A549 (cell line): ENCODE results near the gene RNF225. TPM values are rescaled to one million over a fixed set of nuclear protein-coding genes. Genes with fewer than 3 reads are reported as not detected.

Experiments
- ATAC-seq, 2 experiments: fragments of 200-7000 bp in 1 of 2; fragments of >200 bp in 1 of 2; cut with Nextera tagmentation in 1 of 2; cut with Tn5 transposase in 1 of 2; 3 replicates each; pipeline versions ENCODE4 v1.8.0 to v1.9.1; 2018 to 2020; ENCODE audit warnings: mild to moderate bottlenecking in 1 of 2, moderate library complexity in 1 of 2
- CTCF ChIA-PET: fragments of 300-600 bp; sonication (Branson Sonifier 250); formaldehyde crosslinking; extraction: SDS; loops from one replicate; lab custom pipeline; 2021; ENCODE audit warnings: antibody characterized with exemption, inconsistent platforms; lab: Yijun Ruan, JAX
- POLR2A ChIA-PET: fragments of 350-600 bp; formaldehyde crosslinking; extraction: SDS; loops from one replicate; lab custom pipeline; 2021; ENCODE audit warnings: antibody characterized with exemption, inconsistent platforms; lab: Yijun Ruan, JAX
- DNase-seq, 2 experiments: peaks; one replicate each; pipeline versions ENCODE4 v3.0.0 to v3.0.0-alpha.2; 2011 to 2016; ENCODE audit warnings: low read depth in 1 of 2, low spot score in 1 of 2
- FAIRE-seq: peaks from 2 replicates; lab custom pipeline; 2011; peaks lifted over from hg19 to GRCh38; lab: Jason Lieb, UNC
- H3K27ac ChIP-seq, 2 experiments: fragments of >200 bp; sonication (Bioruptor Twin); formaldehyde crosslinking; 3 replicates each; pipeline ENCODE4 v1.5.1; 2016 to 2017
- H3K4me1 ChIP-seq: fragments of >200 bp; sonication (Bioruptor Twin); formaldehyde crosslinking; 3 replicates; pipeline ENCODE4 v1.6.1; 2016
- H3K4me2 ChIP-seq: fragments of >200 bp; sonication (Bioruptor Twin); formaldehyde crosslinking; 3 replicates; pipeline ENCODE4 v1.6.1; 2016
- H3K4me3 ChIP-seq: fragments of >200 bp; sonication (Bioruptor Twin); formaldehyde crosslinking; 3 replicates; pipeline ENCODE4 v1.5.1; 2016
- H3K9me3 ChIP-seq: fragments of >200 bp; sonication (Bioruptor Twin); formaldehyde crosslinking; 3 replicates; pipeline ENCODE4 v1.6.1; 2016
- BHLHE40 ChIP-seq: IDR thresholded peaks from 2 replicates; pipeline ENCODE4 v1.6.1; 2012; ENCODE audit warnings: low read depth, low read length, inconsistent platforms
- CBX2 ChIP-seq: fragments of 200-600 bp; sonication (generic); IDR thresholded peaks from 2 replicates; pipeline ENCODE4 v1.6.1; 2016; ENCODE audit warnings: low read depth, mild to moderate bottlenecking, borderline replicate concordance
- CBX8 ChIP-seq: fragments of 200-600 bp; sonication (generic); IDR thresholded peaks from 2 replicates; pipeline ENCODE4 v1.6.1; 2016
- CHD2 ChIP-seq: fragments of 150-350 bp; IDR thresholded peaks from 2 replicates; pipeline ENCODE4 v1.6.1; 2014; ENCODE audit warnings: low read length; ENCODE audit not compliant: partially characterized antibody
- CHD4 ChIP-seq: fragments of 200-600 bp; sonication (generic); IDR thresholded peaks from 2 replicates; pipeline ENCODE4 v1.6.1; 2016; ENCODE audit warnings: antibody characterized with exemption, mild to moderate bottlenecking, borderline replicate concordance
- CTCF ChIP-seq: fragments of >200 bp; sonication (Bioruptor Twin); formaldehyde crosslinking; IDR thresholded peaks from 3 replicates; pipeline ENCODE4 v1.5.1; 2016
- E2F6 ChIP-seq: IDR thresholded peaks from 2 replicates; pipeline ENCODE4 v1.6.1; 2012; ENCODE audit warnings: low read depth, borderline replicate concordance
- ESRRA ChIP-seq: fragments of 150-350 bp; IDR thresholded peaks from 2 replicates; pipeline ENCODE4 v1.6.1; 2014; ENCODE audit warnings: mild to moderate bottlenecking, low read length, borderline replicate concordance
- GATA3 ChIP-seq: IDR thresholded peaks from 2 replicates; pipeline ENCODE4 v1.6.1; 2012; ENCODE audit warnings: borderline replicate concordance
- HMGXB4 ChIP-seq: fragments of 250-450 bp; sonication (Bioruptor Pico); IDR thresholded peaks from 2 replicates; pipeline ENCODE4 v1.5.0; 2021; ENCODE audit warnings: mild to moderate bottlenecking, moderate library complexity, borderline replicate concordance
- HOXB13 ChIP-seq: fragments of 250-450 bp; sonication (Bioruptor Pico); IDR thresholded peaks from 2 replicates; pipeline ENCODE4 v1.5.0; 2020; ENCODE audit warnings: low read depth, mild to moderate bottlenecking, moderate library complexity
- HOXB5 ChIP-seq: fragments of 250-450 bp; sonication (Bioruptor Pico); IDR thresholded peaks from 2 replicates; pipeline ENCODE4 v1.5.0; 2020; ENCODE audit warnings: mild to moderate bottlenecking, moderate library complexity
- KDM5A ChIP-seq: fragments of 200-600 bp; sonication (generic); IDR thresholded peaks from 2 replicates; pipeline ENCODE4 v1.6.1; 2016; ENCODE audit warnings: antibody characterized with exemption, mild to moderate bottlenecking
- NFE2L2 ChIP-seq: fragments of 150-350 bp; conservative IDR thresholded peaks from 2 replicates; pipeline ENCODE4 v1.6.1; 2014; ENCODE audit warnings: low read length
- NR3C1 ChIP-seq: fragments of >200 bp; sonication (Bioruptor Twin); formaldehyde crosslinking; IDR thresholded peaks from 3 replicates; pipeline ENCODE4 v1.6.1; 2017
- POLR2A ChIP-seq: IDR thresholded peaks from 2 replicates; pipeline ENCODE4 v1.6.1; 2012; ENCODE audit warnings: mild to moderate bottlenecking, low read length
- POLR2AphosphoS2 ChIP-seq: conservative IDR thresholded peaks from 2 replicates; pipeline ENCODE4 v1.6.1; 2012; ENCODE audit warnings: low read length, improper control_type of control experiment, inconsistent platforms
- RAD21 ChIP-seq, 2 experiments: fragments of >200 bp in 1 of 2; sonication (Bioruptor Twin) in 1 of 2; formaldehyde crosslinking in 1 of 2; IDR thresholded peaks in 1 of 2; conservative IDR thresholded peaks in 1 of 2; 2 replicates in 1 of 2; 3 replicates in 1 of 2; pipeline ENCODE4 v1.6.1; 2012 to 2018; ENCODE audit warnings: inconsistent platforms in 1 of 2
- RARB ChIP-seq: fragments of 250-450 bp; sonication (Bioruptor Pico); IDR thresholded peaks from 2 replicates; pipeline ENCODE4 v1.8.0; 2021; ENCODE audit warnings: mild to moderate bottlenecking, moderate library complexity
- RCOR1 ChIP-seq: fragments of 150-350 bp; IDR thresholded peaks from 2 replicates; pipeline ENCODE4 v1.6.1; 2014; ENCODE audit warnings: antibody characterized with exemption, low read length, low read depth
- REST ChIP-seq: fragments of 200-600 bp; sonication (generic); IDR thresholded peaks from 2 replicates; pipeline ENCODE4 v1.6.1; 2016; ENCODE audit warnings: antibody characterized with exemption, mild to moderate bottlenecking, moderate library complexity
- TP53 ChIP-seq: fragments of 250-450 bp; sonication (Bioruptor Pico); IDR thresholded peaks from 2 replicates; pipeline ENCODE4 v1.5.0; 2021; ENCODE audit warnings: mild to moderate bottlenecking, moderate library complexity
- WGBS: methylation state at CpG from one replicate; pipeline ENCODE4 v1.1.6; 2017; ENCODE audit errors: missing lambda C conversion rate; 5-methylcytosine and 5-hydroxymethylcytosine counted together
- polyA plus RNA-seq, 4 experiments: library from polyadenylated mRNA; depleted of rRNA in 3 of 4; stranded (reverse); fragments of >200 nt; fragmentation: RNase III in 1 of 4; extraction: RNeasy Plus Mini Kit Qiagen cat#74134 plus additional on column Dnase treatment in 1 of 4; gene quantifications; 2 replicates in 3 of 4; 3 replicates in 1 of 4; pipeline ENCODE4 v1.2.3, GENCODE V29; 2011 to 2017

The RNF225 gene
- polyA plus RNA-seq, 2 of the 4 experiments (the other 2 are of a cell fraction) = not detected

GRCh38 chr19:58352760-58353671 is 42.4 kb upstream of the RNF225 start, which contains the start of gene A1BG:
TSS of gene A1BG (minus strand) at chr19:58353492. CDS start at chr19:58353437, 55 bp downstream.
- H3K27ac ChIP-seq = no peak within 1 kb of the TSS
- POLR2A ChIA-PET = interaction anchor here (3.4 kb wide), 1 partner anchor 9 kb away, joined by 13 read pairs; the partner anchor contains the start of gene ZNF497
- TF ChIP-seq GATA3 (no peak), E2F6 (no peak), POLR2AphosphoS2 (no peak), BHLHE40 (no peak), POLR2A (no peak), RCOR1 (no peak), CBX2 (no peak), CBX8 (no peak), HMGXB4 (CRISPR knock-in tag) (no peak), HOXB5 (no peak)
- TF ChIP-seq, all 56 proteins: peak for 0
- CTCF ChIA-PET = interaction anchor here (1.0 kb wide), 1 partner anchor 9 kb away, joined by 3 read pairs; the partner anchor contains the start of gene ZNF497
- ATAC-seq (no peak), DNase-seq (no peak), FAIRE-seq (no peak)
- H3K4me3 ChIP-seq = no peak within 1 kb of the TSS
- 83% methylated on average over 15 of the region's 26 CpGs for WGBS
- no peak within 1 kb of the TSS for H3K4me2 ChIP-seq
- H3K9me3 ChIP-seq = peaks cover 2% of the 10 kb centered on the region; the same call in 1 of the 3 replicates
- 0 out of 3 replicates have a peak, but pooled peaks cover 4% of the 10 kb centered on the region for H3K4me1 ChIP-seq

- Histone ChIP-seq H3K4me2 (no peak overlapping the region), H3K27ac (no peak overlapping the region), H3K9me3 (peaks cover 2% of the 10 kb centered on the region; the same call in 1 of the 3 replicates), H3K4me3 (no peak overlapping the region), H3K4me1 (no peaks in the 10 kb centered on the region)
- CTCF ChIA-PET = interaction anchor here (1.3 kb wide), 1 partner anchor 9 kb away, joined by 4 read pairs; no protein-coding TSS in a partner anchor
- FAIRE-seq (no peak), DNase-seq (no peak), ATAC-seq (no peak)
- TF ChIP-seq ESRRA (no peak), RAD21 (conservative IDR thresholded peaks at IDR 0.05 in 1 of 2, IDR thresholded peaks at IDR 0.05 in 1 of 2) (no peak), NR3C1 (no peak), HOXB13 (no peak), TP53 (CRISPR knock-in tag) (no peak), CHD4 (no peak), CTCF (no peak), KDM5A (no peak), REST (no peak), NFE2L2 (no peak), CHD2 (no peak), CBX2 (no peak), RARB (CRISPR knock-in tag) (no peak)
- POLR2A ChIA-PET = interaction anchor here (3.4 kb wide), 1 partner anchor 9 kb away, joined by 13 read pairs; the partner anchor contains the start of gene ZNF497
- 72% methylated on average over 15 of the region's 15 CpGs for WGBS
These were observed 41.6 kb upstream of the RNF225 start for GRCh38 chr19:58353717-58354477.
